GM12872 (cell line): ENCODE data around the gene MEX3B.

Experiments
- TF ChIP-seq, protein P1 (sequence below): IDR thresholded peaks from 3 replicates; pipeline ENCODE4 v1.5.1; 2011; ENCODE audit warnings: low read depth, mild to moderate bottlenecking, low read length, moderate library complexity; ENCODE audit not compliant: insufficient read depth

MEX3B gene

DNA sequence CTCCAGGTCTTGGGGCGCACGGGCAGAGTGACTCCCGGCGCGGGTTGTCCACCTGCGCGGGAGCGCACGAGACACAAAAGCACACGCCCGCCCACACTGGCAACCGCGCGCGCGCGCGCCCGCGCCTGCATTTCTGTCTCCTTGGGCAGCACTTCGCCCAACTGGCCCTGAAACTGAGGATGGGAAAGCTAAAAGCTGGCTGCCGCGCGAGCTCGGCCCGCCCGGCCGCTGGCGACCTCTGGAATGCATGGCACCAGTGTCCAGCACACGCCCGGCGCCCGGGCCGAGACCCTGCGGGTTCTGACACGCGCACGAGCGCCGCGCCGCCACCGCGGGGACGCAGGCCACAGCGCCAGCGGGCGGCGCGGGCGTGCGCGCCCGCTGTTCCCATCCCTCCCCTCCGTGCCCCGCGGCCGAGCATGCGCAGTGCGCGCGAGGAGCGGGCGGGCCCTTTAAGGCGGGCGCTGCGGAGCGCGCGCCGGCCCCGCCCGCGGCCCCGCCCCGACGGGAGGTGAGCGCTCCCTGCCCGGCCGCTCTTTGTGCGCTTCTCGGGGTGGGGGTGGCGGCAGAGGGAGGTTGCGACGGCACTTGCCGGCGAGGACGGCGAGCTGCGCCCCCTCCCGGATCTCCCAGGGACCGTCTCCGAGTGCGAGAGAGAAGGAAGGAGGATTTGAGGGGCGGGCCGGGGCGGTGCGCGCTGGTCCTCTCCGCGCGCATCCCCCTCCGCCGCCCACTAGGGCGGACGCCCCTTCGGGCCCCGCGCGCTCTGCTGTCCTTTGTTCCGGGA is 1.0 kb upstream of the MEX3B start:
- TF ChIP-seq, protein P1, sequence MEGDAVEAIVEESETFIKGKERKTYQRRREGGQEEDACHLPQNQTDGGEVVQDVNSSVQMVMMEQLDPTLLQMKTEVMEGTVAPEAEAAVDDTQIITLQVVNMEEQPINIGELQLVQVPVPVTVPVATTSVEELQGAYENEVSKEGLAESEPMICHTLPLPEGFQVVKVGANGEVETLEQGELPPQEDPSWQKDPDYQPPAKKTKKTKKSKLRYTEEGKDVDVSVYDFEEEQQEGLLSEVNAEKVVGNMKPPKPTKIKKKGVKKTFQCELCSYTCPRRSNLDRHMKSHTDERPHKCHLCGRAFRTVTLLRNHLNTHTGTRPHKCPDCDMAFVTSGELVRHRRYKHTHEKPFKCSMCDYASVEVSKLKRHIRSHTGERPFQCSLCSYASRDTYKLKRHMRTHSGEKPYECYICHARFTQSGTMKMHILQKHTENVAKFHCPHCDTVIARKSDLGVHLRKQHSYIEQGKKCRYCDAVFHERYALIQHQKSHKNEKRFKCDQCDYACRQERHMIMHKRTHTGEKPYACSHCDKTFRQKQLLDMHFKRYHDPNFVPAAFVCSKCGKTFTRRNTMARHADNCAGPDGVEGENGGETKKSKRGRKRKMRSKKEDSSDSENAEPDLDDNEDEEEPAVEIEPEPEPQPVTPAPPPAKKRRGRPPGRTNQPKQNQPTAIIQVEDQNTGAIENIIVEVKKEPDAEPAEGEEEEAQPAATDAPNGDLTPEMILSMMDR, result peak; percentile 68

DNA sequence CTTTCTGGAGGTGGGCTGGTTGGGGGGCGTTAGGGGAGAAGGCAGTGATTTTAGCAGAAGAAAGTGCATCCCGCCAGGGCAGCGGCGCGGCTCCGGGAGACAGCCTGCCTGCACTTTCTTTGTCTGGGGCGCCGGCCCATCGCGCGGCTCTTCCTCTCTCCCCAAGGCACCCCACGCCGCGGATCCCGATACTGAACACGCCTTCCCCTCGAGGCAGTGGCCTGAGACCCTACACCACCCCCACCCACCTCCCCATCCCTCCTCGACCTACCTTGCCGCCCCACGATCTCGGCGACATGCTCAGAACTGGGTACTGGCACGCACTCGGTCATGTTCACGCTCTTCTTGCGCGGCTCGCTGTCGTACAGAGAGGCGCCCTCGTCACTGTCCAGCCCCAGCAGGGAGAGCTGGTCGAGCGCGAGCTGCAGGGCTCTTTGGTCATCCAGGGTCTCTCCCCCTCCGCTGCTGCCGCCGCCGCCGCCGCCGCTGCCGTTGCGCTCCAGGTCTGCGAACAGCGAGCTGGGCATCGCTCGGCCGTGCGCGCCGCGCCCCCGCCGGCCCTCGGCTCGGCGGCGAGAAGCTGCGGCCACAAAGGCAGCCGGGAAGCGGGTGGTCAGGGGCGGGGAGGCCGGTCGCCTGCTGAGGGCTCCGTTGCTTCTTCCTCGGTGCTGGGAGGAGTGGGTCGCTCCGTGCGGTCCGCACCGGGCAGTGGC is 483 bp downstream of the MEX3B start:
- TF ChIP-seq, protein P1, result no peak

DNA sequence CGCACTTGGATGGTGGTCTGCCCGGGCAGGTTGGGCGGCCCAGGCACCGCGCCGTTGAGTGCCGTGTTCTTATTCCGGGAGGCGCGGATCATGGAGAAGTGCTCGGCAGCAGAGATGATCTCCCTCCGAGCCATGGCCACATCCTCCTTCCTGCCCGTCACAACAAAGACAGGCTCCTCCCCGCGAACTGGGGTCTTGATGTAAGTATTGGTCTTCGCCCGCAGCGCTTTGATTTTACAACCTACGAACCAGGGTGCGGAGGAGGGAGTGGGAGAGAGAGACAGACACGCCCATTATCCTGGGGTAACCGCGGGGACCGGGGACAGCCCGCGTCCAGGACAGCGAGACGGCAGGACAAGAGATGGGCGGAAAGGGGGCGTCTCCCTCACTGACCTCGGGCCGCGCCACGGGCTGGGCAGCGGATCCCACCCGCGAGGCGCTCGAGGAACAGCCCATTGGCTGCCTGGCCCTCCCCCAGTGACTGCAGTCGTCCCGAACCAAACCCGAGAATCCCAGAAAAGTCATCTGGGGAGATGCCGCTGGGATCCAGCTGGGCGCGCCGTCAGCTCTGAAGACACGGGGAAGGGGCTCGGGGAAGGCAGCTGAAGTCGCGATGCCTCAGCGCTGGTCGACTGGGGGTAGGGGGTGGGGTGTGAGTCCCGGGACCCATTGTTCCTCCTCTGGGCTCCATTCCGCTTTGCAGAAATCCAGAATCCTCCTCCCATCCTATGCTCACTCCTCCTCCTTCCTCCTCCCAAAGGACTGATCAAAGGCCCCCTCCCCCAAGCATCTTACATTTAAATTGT is 1.2 kb downstream of the MEX3B start:
- TF ChIP-seq, protein P1, result no peak

DNA sequence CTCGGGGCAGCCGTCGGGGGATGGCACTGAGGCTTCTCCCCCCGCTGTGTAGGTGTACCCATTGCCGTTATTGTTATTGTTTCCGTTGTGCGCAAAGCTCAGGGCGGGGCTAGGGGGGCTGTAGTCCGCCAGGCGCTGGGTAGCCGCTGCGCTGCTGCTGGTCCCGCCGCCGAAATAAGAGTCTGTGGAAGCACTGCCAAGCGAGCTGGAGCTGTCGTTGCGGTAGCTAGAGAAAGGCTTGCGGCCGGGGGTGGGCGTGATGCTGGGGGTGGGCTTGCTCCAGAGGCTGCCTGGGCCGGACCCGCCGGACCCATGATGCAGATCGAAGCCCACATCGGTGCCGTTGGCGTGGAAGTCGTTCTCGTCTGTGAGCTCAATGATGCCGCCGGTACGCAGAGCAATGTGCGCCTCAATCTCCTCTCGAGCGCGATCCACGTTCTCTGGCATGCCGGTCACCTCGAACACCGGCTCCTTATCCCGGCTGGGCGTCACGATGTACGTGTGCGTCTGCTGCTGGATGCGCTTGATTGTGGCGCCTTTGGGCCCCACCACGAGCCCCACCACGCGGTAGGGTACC is 1.9 kb downstream of the MEX3B start:
- TF ChIP-seq, protein P1, result no peak

DNA sequence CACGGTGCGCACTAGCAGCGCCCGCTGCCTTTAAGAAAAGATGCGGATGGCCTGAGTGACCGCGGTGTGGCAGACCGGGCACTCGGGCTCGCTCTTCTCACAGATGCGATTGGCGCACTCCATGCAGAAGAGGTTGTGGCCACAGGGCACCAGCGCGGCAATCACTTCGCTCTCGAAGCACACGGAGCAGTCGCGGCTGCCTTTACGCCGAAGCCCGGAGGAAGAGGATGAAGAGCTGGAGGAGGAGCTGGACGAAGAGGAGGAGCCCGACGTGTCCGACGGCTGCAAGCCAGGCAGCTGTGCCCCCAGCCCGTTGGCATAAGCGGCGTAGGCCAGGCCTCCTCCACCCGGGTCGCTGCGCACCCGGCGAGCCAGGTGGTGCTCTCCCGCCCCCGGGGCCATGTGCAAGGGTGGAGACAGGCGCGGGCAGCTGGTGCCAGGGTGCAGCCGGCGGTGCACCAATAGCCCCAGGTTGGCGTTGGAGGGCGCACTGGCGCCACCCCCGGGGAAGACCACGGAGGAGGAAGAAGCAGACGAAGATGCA is 2.6 kb downstream of the MEX3B start:
- TF ChIP-seq, protein P1, result no peak

DNA sequence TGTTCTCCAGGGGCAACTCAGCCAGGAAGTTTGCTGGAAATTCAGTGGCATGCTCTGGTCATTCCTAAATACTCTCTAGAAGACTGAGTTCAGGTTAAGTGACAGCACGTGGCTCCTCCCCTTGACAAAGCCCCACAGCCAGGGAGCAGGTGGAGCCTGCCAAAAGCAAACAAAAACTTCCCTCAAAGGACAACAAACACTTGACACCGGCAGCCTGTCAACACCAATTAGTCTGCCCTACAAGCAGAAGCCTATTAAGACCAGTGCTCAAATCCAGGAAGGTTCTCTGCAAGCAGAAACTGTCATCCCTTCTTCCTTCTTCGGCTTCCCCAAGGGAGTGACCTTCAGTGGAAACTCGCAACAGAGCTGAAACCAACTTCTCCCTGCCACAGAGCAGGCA is 5.0 kb downstream of the MEX3B start:
- TF ChIP-seq, protein P1, result no peak

DNA sequence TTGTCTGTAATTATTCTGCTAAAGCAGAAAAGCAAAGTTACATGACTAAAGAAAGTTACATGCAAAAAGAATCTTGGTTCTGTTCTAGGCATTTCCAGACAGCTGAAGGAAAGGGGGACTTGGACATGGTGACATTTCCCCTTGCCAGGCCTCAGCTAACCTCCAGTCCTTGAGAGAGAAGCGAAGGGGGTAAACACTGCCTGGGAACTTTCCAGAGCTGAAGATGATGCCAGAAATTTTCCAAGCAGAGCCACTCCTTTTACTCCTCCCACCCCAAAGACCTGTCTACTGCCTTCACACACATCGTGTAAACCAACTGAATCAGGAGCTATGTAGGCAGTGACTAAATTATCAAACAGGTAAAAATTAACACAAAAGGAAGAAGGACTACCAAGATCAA is 5.4 kb downstream of the MEX3B start:
- TF ChIP-seq, protein P1, result no peak
